BJ (cell line): ENCODE data around the gene FLNB. TPM values are rescaled to one million over a fixed set of nuclear protein-coding genes. Genes with fewer than 3 reads are reported as not detected.

Experiments
- CTCF ChIA-PET: fragments of 350-600 bp; formaldehyde crosslinking; extraction: SDS; loops from one replicate; lab custom pipeline; 2021; ENCODE audit warnings: antibody characterized with exemption, inconsistent platforms; lab: Yijun Ruan, JAX
- POLR2A ChIA-PET: fragments of 300-600 bp; sonication (Branson Sonifier 250); formaldehyde crosslinking; extraction: SDS; loops from one replicate; lab custom pipeline; 2021; ENCODE audit warnings: antibody characterized with exemption; lab: Charles Lee
- DNase-seq: peaks from one replicate; pipeline ENCODE4 v3.0.0-alpha.2; 2011; ENCODE audit warnings: low read depth
- H3K27me3 ChIP-seq: 2 replicates; pipeline ENCODE4 v1.6.0; 2011; ENCODE audit warnings: low read length; ENCODE audit not compliant: control insufficient read depth, insufficient read depth
- H3K36me3 ChIP-seq: 2 replicates; pipeline ENCODE4 v1.5.1; 2011; ENCODE audit warnings: low read length; ENCODE audit not compliant: control insufficient read depth, insufficient read depth
- H3K4me3 ChIP-seq: 2 replicates; pipeline ENCODE4 v1.5.1; 2011; ENCODE audit warnings: low read depth, mild to moderate bottlenecking, control low read depth, low read length
- polyA plus RNA-seq: library from polyadenylated mRNA; depleted of rRNA; stranded (reverse); fragments of >200 nt; gene quantifications from 2 replicates; pipeline ENCODE4 v1.2.3, GENCODE V29; 2011
- TF ChIP-seq, protein P1 (sequence below): IDR thresholded peaks from 2 replicates; pipeline ENCODE4 v1.5.1; 2011; ENCODE audit warnings: low read depth, mild to moderate bottlenecking, control low read depth, inconsistent platforms, low read length, moderate library complexity; ENCODE audit not compliant: insufficient read depth

The FLNB gene
- polyA plus RNA-seq, 1 experiment, result 111 TPM

DNA sequence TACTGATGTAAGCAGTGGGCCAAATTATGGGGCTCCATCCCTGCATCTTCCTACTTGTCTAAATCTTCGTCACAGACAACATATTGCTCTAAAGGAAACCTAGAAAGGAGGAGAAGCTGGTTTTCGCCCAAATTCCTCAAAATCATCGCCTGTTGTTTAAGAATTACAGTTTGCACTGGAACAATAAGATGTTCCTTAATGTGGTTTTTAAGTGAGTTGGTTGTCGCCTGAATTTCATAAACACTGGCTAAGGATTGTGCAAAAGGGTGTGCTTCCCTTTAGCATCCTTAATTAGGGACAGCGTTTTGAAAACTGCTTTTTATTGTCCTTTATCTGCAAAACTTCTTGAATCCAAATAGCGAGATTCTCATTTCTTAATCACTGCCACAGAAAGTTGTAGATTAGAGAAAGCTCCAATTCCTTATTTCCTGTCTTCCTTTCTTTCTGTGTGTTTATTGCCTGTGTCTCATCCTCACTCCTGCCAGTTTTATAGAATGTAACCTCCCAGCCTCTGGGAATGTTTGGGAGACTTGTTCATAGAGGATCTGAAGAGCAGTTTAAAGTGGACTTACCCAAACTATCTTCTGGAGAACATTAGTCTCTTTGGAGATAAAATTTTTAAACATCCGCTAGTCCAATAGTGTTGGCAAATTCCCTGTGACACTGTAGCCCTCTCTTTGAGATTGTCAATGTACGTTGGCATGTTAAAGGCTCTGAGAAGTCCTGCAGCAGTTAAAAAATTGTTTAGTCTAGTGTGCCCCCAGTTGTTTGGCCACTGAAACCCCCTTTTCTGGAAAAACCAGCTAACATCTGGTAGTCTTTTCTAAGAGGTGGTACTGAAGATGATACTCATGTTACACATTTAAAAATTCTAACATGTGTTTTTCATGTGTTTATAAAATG is 50.4 kb downstream of the FLNB start:
- POLR2A ChIA-PET, result interaction anchor here (0.9 kb wide), 1 partner anchor 48 kb away, joined by 4 read pairs; no protein-coding TSS in a partner anchor
- Histone ChIP-seq H3K27me3 (no peaks in the 10 kb centered on the region), H3K36me3 (no peaks in the 10 kb centered on the region), H3K4me3 (no peak overlapping the region)
- DNase-seq, result peak; percentile 81
- TF ChIP-seq, protein P1, sequence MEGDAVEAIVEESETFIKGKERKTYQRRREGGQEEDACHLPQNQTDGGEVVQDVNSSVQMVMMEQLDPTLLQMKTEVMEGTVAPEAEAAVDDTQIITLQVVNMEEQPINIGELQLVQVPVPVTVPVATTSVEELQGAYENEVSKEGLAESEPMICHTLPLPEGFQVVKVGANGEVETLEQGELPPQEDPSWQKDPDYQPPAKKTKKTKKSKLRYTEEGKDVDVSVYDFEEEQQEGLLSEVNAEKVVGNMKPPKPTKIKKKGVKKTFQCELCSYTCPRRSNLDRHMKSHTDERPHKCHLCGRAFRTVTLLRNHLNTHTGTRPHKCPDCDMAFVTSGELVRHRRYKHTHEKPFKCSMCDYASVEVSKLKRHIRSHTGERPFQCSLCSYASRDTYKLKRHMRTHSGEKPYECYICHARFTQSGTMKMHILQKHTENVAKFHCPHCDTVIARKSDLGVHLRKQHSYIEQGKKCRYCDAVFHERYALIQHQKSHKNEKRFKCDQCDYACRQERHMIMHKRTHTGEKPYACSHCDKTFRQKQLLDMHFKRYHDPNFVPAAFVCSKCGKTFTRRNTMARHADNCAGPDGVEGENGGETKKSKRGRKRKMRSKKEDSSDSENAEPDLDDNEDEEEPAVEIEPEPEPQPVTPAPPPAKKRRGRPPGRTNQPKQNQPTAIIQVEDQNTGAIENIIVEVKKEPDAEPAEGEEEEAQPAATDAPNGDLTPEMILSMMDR, result no peak
- CTCF ChIA-PET, result interaction anchor here (1.3 to 3.0 kb wide), 3 partner anchors 9 to 50 kb away, joined by 3 to 10 read pairs (median 7); partner anchors contain the start of gene FLNB

DNA sequence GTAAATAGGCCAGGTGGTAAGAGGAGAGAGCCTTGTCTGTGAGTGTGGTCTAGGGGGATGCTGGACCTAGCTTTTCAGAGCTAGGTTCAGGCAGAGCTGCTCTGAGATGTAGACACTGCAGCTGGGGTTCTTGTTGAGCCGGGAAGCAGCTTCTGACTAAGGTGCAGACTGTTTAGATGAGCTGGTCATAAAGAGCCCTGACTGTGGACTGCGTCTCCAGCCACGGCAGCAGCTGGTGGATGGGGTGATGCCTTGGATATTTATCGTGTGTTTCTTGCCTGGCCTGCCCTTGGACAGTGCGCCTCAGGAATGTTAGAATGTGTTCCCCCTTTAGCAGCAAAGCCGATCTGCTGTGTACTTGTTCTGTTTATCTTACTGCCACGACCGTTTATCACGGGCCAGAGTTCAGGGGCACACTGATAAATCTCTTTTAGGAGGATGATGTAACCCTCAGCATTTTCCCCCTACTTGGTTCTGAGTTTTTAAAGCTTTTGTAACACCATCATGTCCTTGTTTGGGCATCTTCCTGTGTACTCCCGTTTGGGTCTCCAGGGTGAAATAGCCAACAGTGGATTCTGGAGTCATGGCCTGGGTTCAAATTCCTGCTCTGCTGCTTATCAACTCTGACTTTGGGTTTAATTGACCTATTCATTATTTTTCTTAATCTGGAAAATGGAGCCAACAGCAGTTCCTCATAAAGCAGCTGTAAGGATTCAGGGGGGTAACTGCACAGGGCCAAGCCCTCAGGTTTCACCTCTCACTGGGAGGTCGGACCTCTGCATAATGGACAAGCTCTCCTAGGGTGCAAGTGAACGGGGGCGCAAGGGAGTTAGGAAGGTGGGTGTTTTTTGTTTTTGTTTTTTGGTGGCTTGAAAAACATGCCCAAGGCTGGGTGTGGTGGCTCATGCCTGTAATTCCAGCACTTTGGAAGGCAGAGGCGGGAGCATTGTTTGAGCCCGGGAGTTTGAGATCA is 51.4 kb downstream of the FLNB start:
- Histone ChIP-seq H3K36me3 (no peaks in the 10 kb centered on the region), H3K4me3 (no peak overlapping the region), H3K27me3 (no peaks in the 10 kb centered on the region)
- ChIA-PET POLR2A (interaction anchor here (0.6 to 0.9 kb wide), 2 partner anchors 49 to 285 kb away, joined by 4 read pairs; no protein-coding TSS in a partner anchor), CTCF (interaction anchor here (0.9 to 3.0 kb wide), 5 partner anchors 10 to 51 kb away, joined by 3 to 10 read pairs (median 4); partner anchors contain the start of gene FLNB)
- DNase-seq, result peak; percentile 76
- TF ChIP-seq, protein P1, result no peak

DNA sequence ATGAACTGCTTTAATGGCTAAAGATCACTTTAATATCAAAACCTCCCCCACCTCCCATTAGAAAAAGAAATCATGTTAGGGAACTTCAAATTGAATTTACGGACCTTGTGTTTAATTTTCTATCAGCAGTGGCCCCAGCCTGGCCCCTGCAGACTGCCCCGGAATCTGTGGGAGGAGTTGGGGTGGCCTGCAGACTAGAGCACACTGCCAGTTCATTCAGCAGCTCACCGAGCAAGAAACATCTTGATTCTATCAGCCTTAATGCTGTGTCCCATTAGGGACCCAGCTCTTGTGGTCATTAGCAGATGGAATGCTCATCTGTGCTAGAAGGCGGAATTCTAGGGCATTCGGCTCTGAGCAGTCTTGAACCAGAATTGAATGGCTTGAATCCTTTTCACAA is 54.2 kb downstream of the FLNB start:
- Histone ChIP-seq H3K4me3 (no peak overlapping the region), H3K36me3 (no peaks in the 10 kb centered on the region), H3K27me3 (no peaks in the 10 kb centered on the region)
- CTCF ChIA-PET, result interaction anchor here (0.6 to 1.2 kb wide), 2 partner anchors 10 to 51 kb away, joined by 3 to 4 read pairs; no protein-coding TSS in a partner anchor
- TF ChIP-seq, protein P1, result no peak
- POLR2A ChIA-PET, result no interaction called here
- no peak for DNase-seq

DNA sequence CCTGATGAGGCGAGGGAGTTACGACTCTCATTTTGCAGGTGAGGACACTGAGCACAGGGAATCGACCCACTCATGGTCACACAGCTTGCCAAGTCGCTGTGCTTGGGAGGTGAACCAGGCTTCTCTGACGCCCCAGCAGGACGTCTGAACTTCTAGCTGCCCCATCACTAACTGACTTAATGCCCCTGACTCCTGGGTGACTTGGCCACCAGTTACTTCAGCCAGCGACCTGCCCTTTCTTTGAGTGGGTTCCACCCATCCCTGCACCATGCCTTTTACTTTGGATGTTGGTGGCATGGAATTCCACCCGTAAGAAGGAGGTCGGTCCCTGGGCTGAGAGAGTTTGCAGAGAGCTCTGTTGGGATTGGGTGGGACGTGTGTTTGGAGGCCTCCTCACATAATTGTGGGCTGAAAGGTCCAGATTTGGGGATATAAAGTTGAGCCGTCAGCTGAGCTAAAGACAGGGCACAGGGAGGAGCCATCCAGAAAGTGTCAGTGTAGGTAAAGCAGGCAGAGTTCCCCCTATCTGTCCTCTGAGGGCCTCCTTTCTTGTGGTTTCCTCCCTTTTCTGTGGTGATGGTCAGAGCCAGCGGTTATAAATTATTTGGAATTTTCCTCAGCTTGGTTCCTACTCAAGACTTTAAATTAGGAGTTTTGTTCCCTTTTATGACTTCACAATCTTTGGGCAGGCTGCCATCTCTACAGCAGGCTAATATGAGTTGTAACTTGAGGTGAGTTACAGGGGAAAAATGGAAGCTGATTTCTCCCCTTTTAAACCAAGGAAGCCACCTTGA is 55.0 kb downstream of the FLNB start:
- Histone ChIP-seq H3K27me3 (no peaks in the 10 kb centered on the region), H3K4me3 (no peak overlapping the region), H3K36me3 (no peaks in the 10 kb centered on the region)
- ChIA-PET POLR2A (interaction anchor here (0.7 kb wide), 1 partner anchor 11 kb away, joined by 3 read pairs; no protein-coding TSS in a partner anchor), CTCF (interaction anchor here (0.8 to 1.2 kb wide), 7 partner anchors 14 to 105 kb away, joined by 3 to 5 read pairs (median 3); partner anchors contain the start of gene FLNB)
- DNase-seq, result no peak
- TF ChIP-seq, protein P1, result no peak
